K562 (cell line): ENCODE data around the gene ANAPC16. TPM values are rescaled to one million over a fixed set of nuclear protein-coding genes. Genes with fewer than 3 reads are reported as not detected.

Experiments used
- ARHGAP35 ChIP-seq: fragments of 450-650 bp; IDR thresholded peaks from 2 replicates; pipeline ENCODE4 v1.6.1; 2018; ENCODE audit not compliant: partially characterized antibody
- ARID1B ChIP-seq: fragments of 450-650 bp; IDR thresholded peaks from 2 replicates; pipeline ENCODE4 v1.6.1; 2016; ENCODE audit warnings: antibody characterized with exemption, mild to moderate bottlenecking, inconsistent platforms
- BMI1 ChIP-seq: fragments of 150-350 bp; IDR thresholded peaks from 2 replicates; pipeline ENCODE4 v1.6.1; 2014; ENCODE audit warnings: low read length
- CBX1 ChIP-seq: sonication (generic); IDR thresholded peaks from 2 replicates; pipeline ENCODE4 v1.6.1; 2016; ENCODE audit warnings: antibody characterized with exemption, low read depth, mild to moderate bottlenecking
- CCAR2 ChIP-seq: fragments of 200-400 bp; formaldehyde crosslinking; IDR thresholded peaks from 2 replicates; pipeline ENCODE4 v1.6.1; 2017; ENCODE audit warnings: mild to moderate bottlenecking, low read depth, low read length
- CCNT2 ChIP-seq: IDR thresholded peaks from 2 replicates; pipeline ENCODE4 v1.6.1; 2011; ENCODE audit warnings: borderline replicate concordance, low read depth, mild to moderate bottlenecking, moderate library complexity, mixed read lengths, low read length; ENCODE audit not compliant: insufficient read length; ENCODE audit errors: extremely low read depth
- CREB3 ChIP-seq: fragments of 450-650 bp; conservative IDR thresholded peaks from 2 replicates; pipeline ENCODE4 v1.6.1; 2016; ENCODE audit warnings: missing genetic modification characterization, low read depth, mild to moderate bottlenecking, missing compliant biosample characterization, moderate library complexity
- CSDE1 ChIP-seq, 2 experiments: fragments of 450-650 bp; IDR thresholded peaks; 2 replicates each; pipeline ENCODE4 v1.6.1; 2016; ENCODE audit warnings: mild to moderate bottlenecking in 1 of 2
- CXXC5 ChIP-seq: fragments of 250-450 bp; sonication (Bioruptor Pico); IDR thresholded peaks from 2 replicates; pipeline ENCODE4 v1.8.0; 2022; ENCODE audit warnings: inconsistent platforms, mild to moderate bottlenecking, moderate library complexity
- DMBX1 ChIP-seq: fragments of 250-450 bp; sonication (Bioruptor Pico); IDR thresholded peaks from 2 replicates; pipeline ENCODE4 v1.8.0; 2022; ENCODE audit warnings: inconsistent platforms, mild to moderate bottlenecking, moderate library complexity, borderline replicate concordance
- EGR1 ChIP-seq: fragments of 450-650 bp; conservative IDR thresholded peaks from 2 replicates; pipeline ENCODE4 v1.6.1; 2017; ENCODE audit warnings: mild to moderate bottlenecking
- ELF1 ChIP-seq: fragments of 200-800 bp; sonication (Bioruptor generic); IDR thresholded peaks from 2 replicates; pipeline ENCODE4 v1.6.1; 2016; ENCODE audit warnings: missing genetic modification characterization, missing compliant biosample characterization
- EP400 ChIP-seq: fragments of 450-650 bp; IDR thresholded peaks from 2 replicates; pipeline ENCODE4 v1.6.1; 2017; ENCODE audit warnings: antibody characterized with exemption, mild to moderate bottlenecking, moderate library complexity
- ETS1 ChIP-seq: conservative IDR thresholded peaks from 2 replicates; pipeline ENCODE4 v1.6.1; 2011; ENCODE audit warnings: low read depth, mild to moderate bottlenecking, low read length; ENCODE audit not compliant: control insufficient read depth
- FOXO4 ChIP-seq: fragments of 450-650 bp; formaldehyde crosslinking; IDR thresholded peaks from 2 replicates; pipeline ENCODE4 v1.4.0; 2020; ENCODE audit warnings: mild to moderate bottlenecking, moderate library complexity
- KDM5B ChIP-seq: fragments of 200-600 bp; sonication (generic); IDR thresholded peaks from 2 replicates; pipeline ENCODE4 v1.6.1; 2012; ENCODE audit warnings: low read depth, mild to moderate bottlenecking, moderate library complexity, low read length, control low read depth, inconsistent platforms; ENCODE audit not compliant: insufficient replicate concordance
- MAFK ChIP-seq: IDR thresholded peaks from 2 replicates; pipeline ENCODE4 v1.6.1; 2011; ENCODE audit warnings: low read length, improper control_type of control experiment
- RBFOX2 ChIP-seq: fragments of 200-400 bp; formaldehyde crosslinking; IDR thresholded peaks from 2 replicates; pipeline ENCODE4 v1.6.1; 2017; ENCODE audit warnings: low read depth, mild to moderate bottlenecking, low read length, moderate library complexity
- RFX1 ChIP-seq: fragments of 450-650 bp; IDR thresholded peaks from 2 replicates; pipeline ENCODE4 v1.6.1; 2016; ENCODE audit warnings: mild to moderate bottlenecking, moderate library complexity
- SMARCA5 ChIP-seq: fragments of 450-650 bp; IDR thresholded peaks from 2 replicates; pipeline ENCODE4 v1.6.1; 2016
- TAF7 ChIP-seq: fragments of 450-650 bp; IDR thresholded peaks from 2 replicates; pipeline ENCODE4 v1.6.1; 2016; ENCODE audit warnings: missing genetic modification characterization, missing compliant biosample characterization
- TCF3 ChIP-seq: sonication (generic); formaldehyde crosslinking; IDR thresholded peaks from 2 replicates; pipeline ENCODE4 v1.4.0; 2020; ENCODE audit warnings: mild to moderate bottlenecking, missing genetic modification reagents
- THRB ChIP-seq: fragments of 450-650 bp; formaldehyde crosslinking; conservative IDR thresholded peaks from 2 replicates; pipeline ENCODE4 v1.4.0; 2022; ENCODE audit warnings: mild to moderate bottlenecking, missing genetic modification characterization
- ZNF75A ChIP-seq: fragments of 450-650 bp; formaldehyde crosslinking; IDR thresholded peaks from 2 replicates; pipeline ENCODE4 v1.4.0; 2020; ENCODE audit warnings: mild to moderate bottlenecking
- polyA plus RNA-seq, 8 experiments: library from polyadenylated mRNA; depleted of rRNA in 4 of 8; stranded (reverse) in 5 of 8; unstranded in 3 of 8; fragments of >200 nt; fragmentation: Nextera tagmentation in 2 of 8; fragmentation: Illumina TruSeq in 1 of 8; extraction: Ambion mirVana in 2 of 8; extraction: Trizol in 1 of 8; gene quantifications; 2 replicates each; pipeline versions ENCODE4 v1.2.1 to v1.2.3, GENCODE V29; 2011 to 2014; ENCODE audit warnings: inconsistent platforms in 1 of 8, missing spikeins in 1 of 8
- total RNA-seq, 7 experiments: library from RNA; depleted of rRNA in 6 of 7; stranded (reverse); fragments of >200 nt in 6 of 7; fragmentation: Illumina TruSeq in 2 of 7; extraction: Trizol in 2 of 7; gene quantifications; 2 replicates each; pipeline versions ENCODE4 v1.2.1 to v1.2.3, GENCODE V29; 2011 to 2021; ENCODE audit warnings: low replicate concordance in 1 of 7

Gene ANAPC16
- total and polyA plus RNA-seq, 9 of the 15 experiments (the other 6 are each of a cell fraction or from before 2014, with no cell fraction given): 42.6 to 208 (median 108) TPM

- TF ChIP-seq CREB3 (tag) (0 out of 2 replicates have a peak, but pooled peaks have one; percentile 53), DMBX1 (CRISPR knock-in tag) (peak; percentile 54), EP400 (peak; percentile 45; the same call in 1 of the 2 replicates), TAF7 (tag) (0 out of 2 replicates have a peak, but pooled peaks have one; percentile 15), CSDE1 (IDR thresholded peaks at IDR 0.05) (no peak), EGR1 (peak; percentile 84), BMI1 (no peak), MAFK (peak; percentile 40; the same call in 1 of the 2 replicates), THRB (CRISPR knock-in tag) (no peak), RBFOX2 (peak; percentile 58), ELF1 (tag) (0 out of 2 replicates have a peak, but pooled peaks have one; percentile 32), SMARCA5 (no peak), CBX1 (peak; percentile 71; the same call in 1 of the 2 replicates), RFX1 (no peak), FOXO4 (0 out of 2 replicates have a peak, but pooled peaks have one; percentile 51), CCNT2 (peak; percentile 18), CXXC5 (peak; percentile 58), ARHGAP35 (no peak), TCF3 (CRISPR knock-in tag) (0 out of 2 replicates have a peak, but pooled peaks have one; percentile 3), KDM5B (peak; percentile 68), CCAR2 (no peak), ETS1 (peak; percentile 54; the same call in 1 of the 2 replicates), ARID1B (peak; percentile 68), ZNF75A (CRISPR knock-in tag) (0 out of 2 replicates have a peak, but pooled peaks have one; percentile 39)
These were observed 39.2 kb downstream of the ANAPC16 start (continued) for GRCh38 chr10:72254813-72255568.
